Effector memory CD8-positive, alpha-beta T cell (primary cell): Measurements from ENCODE around the gene RBMS3.

Experiments used
- ATAC-seq: fragments of 150-1000 bp; cut with Tn5 transposase; replicated peaks from 2 replicates; pipeline ENCODE4 v1.10.0; 2021; ENCODE audit warnings: mild to moderate bottlenecking, moderate library complexity
- DNase-seq, 3 experiments: peaks; one replicate each; pipeline ENCODE4 v3.0.0; 2021
- H3K27ac Mint-ChIP-seq, 2 donors: one replicate each; pipeline ENCODE4 v1.8.0; 2022; ENCODE audit warnings: mild to moderate bottlenecking in 2 of 2, mixed read lengths in 2 of 2, moderate library complexity in 2 of 2
- H3K27me3 Mint-ChIP-seq, 2 donors: one replicate each; pipeline ENCODE4 v1.8.0; 2022; ENCODE audit warnings: mixed read lengths in 2 of 2
- H3K36me3 Mint-ChIP-seq: one replicate; pipeline ENCODE4 v1.8.0; 2022; ENCODE audit warnings: mild to moderate bottlenecking, moderate library complexity, mixed read lengths; ENCODE audit not compliant: insufficient read depth
- H3K4me1 Mint-ChIP-seq, 2 donors: one replicate each; pipeline ENCODE4 v1.8.0; 2022; ENCODE audit warnings: low read depth in 2 of 2, mixed read lengths in 2 of 2
- H3K4me3 Mint-ChIP-seq, 2 donors: one replicate each; pipeline ENCODE4 v1.8.0; 2022; ENCODE audit warnings: mild to moderate bottlenecking in 2 of 2, mixed read lengths in 2 of 2, moderate library complexity in 2 of 2
- H3K9me3 Mint-ChIP-seq, 2 donors: one replicate each; pipeline ENCODE4 v1.8.0; 2022; ENCODE audit warnings: mixed read lengths in 2 of 2

Gene RBMS3

DNA sequence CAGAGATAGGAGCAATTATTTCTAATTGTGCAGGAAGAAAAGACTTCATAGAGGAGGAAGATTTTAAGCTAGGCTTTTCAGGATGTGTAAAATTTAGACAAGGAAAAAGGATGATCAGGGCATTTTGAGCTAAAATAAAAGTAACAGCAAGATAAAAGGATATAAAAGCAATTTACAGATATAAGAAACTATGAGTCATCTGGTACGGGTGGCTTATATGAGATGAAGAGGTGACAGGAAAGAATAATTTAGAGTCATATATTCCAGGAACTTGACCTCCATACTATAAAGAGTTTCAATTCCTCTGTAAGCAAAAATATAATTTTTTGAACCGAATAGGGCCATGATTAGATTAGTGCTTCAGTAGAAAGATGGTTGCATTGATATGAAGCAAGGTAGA is 273.7 kb downstream of the RBMS3 start:
- Mint-ChIP-seq H3K27me3 (no peaks in the 10 kb centered on the region), H3K27ac (no peak overlapping the region), H3K4me3 (no peak overlapping the region), H3K9me3 (peaks cover 0 to 2% of the 10 kb centered on the region in 2 donors), H3K36me3 (no peaks in the 10 kb centered on the region), H3K4me1 (no peaks in the 10 kb centered on the region)
- no peak for ATAC-seq
- DNase-seq: no peak

DNA sequence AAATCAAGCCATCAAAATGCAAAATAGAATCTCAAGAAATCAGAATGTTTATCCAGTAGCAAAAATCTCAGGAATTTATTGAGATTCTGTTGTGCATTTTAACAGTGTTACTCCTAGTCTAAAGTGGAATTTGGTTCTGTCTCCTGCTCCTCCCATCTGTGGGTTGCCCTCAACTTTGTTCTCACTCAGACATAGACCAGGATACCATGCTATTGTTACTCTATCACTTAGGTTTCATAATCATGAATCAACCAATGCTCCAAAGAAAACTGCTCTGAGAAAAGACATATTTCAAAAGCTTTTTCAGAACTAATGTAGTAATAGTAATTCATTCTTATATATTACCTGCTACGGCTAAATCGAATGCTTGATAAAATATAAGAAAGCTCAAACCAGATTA is 274.7 kb downstream of the RBMS3 start:
- H3K4me3 Mint-ChIP-seq: no peak overlapping the region
- no peak overlapping the region for H3K27ac Mint-ChIP-seq
- no peak for ATAC-seq
- H3K4me1 Mint-ChIP-seq: no peaks in the 10 kb centered on the region
- no peaks in the 10 kb centered on the region for H3K27me3 Mint-ChIP-seq
- no peaks in the 10 kb centered on the region for H3K36me3 Mint-ChIP-seq
- no peak for DNase-seq
- peaks cover 0 to 2% of the 10 kb centered on the region in 2 donors for H3K9me3 Mint-ChIP-seq

DNA sequence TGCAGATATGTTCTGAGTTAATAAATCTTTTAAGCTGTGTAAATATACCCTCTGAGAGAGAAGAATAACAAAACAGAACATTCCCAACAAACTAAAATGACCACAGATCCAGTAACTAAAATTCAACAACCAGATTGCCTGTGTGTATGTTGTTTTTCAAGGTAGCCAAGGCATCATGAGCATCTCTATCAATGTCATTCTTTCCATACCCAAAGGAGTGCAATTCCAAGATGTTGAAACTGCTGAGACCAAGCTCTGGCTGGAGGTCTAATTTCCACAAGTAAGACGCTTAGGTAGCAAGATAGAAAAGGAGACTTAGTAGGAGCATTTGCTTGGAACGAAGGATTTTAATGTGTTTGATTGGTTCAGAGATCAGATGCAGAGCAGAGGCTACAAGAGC is 276.3 kb downstream of the RBMS3 start:
- Mint-ChIP-seq H3K9me3 (peaks cover 0 to 2% of the 10 kb centered on the region in 2 donors), H3K27me3 (no peaks in the 10 kb centered on the region), H3K27ac (no peak overlapping the region), H3K4me1 (no peaks in the 10 kb centered on the region), H3K36me3 (no peaks in the 10 kb centered on the region), H3K4me3 (no peak overlapping the region)
- DNase-seq (no peak), ATAC-seq (no peak)

DNA sequence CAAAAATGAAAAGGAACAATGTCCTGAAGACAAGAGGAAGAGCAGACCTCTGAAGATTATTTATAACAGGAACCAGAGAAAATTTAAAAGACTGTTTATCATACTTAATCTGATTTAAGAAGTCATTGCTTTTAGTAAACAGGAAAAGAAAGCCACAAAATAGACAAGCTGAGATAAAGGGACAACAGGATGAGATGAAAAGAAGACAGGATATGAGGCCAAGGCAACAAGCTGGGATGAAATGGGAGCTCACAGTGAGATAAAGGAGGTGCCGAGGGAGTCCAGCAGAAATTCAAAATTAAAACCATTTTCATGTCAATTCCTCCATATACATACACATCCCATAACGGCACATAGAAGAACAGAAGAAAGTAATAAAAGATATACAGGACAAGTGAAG is 277.0 kb downstream of the RBMS3 start:
- no peaks in the 10 kb centered on the region for H3K27me3 Mint-ChIP-seq
- ATAC-seq: no peak

DNA sequence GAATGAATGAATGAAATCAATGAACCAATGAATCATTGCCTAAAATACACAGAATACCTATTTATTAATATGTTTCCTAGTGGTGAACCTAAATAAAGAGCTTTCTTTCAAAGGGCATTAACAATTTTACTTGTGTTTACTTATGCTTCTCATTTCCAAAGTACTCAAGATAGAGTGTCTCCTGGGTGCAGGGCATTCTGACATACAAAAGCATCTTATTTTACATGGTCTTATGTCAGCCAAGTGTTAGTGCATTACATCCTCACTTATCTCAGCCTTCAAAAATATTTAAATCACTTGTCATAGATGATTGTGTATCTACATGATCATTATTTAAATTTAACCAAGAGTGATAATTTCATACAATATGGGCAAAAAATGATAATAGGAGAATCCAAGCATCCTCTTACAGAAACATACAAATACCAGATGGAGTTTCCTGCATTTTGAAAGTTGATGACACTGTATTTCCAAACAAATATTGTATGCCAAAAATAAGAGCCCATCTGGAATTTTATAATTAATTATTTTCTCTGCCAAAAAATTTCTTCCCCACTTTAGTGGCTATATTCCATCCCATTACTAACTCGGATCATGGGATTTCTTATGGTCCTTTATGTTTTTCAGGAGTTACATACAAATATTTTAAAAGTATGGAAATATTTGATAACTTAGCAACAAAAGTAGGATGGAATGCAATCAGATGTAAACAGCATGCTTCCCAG is 279.0 kb downstream of the RBMS3 start:
- ATAC-seq (no peak), DNase-seq (no peak)
- Mint-ChIP-seq H3K27ac (no peak overlapping the region), H3K9me3 (peaks cover 0 to 2% of the 10 kb centered on the region in 2 donors), H3K27me3 (no peaks in the 10 kb centered on the region), H3K4me1 (no peaks in the 10 kb centered on the region), H3K4me3 (no peak overlapping the region), H3K36me3 (no peaks in the 10 kb centered on the region)

More for the DNA sequence above, 277.0 kb downstream of the RBMS3 start:
- Mint-ChIP-seq H3K36me3 (no peaks in the 10 kb centered on the region), H3K4me3 (no peak overlapping the region), H3K9me3 (peaks cover 0 to 2% of the 10 kb centered on the region in 2 donors), H3K27ac (no peak overlapping the region), H3K4me1 (no peaks in the 10 kb centered on the region)
- DNase-seq: no peak

DNA sequence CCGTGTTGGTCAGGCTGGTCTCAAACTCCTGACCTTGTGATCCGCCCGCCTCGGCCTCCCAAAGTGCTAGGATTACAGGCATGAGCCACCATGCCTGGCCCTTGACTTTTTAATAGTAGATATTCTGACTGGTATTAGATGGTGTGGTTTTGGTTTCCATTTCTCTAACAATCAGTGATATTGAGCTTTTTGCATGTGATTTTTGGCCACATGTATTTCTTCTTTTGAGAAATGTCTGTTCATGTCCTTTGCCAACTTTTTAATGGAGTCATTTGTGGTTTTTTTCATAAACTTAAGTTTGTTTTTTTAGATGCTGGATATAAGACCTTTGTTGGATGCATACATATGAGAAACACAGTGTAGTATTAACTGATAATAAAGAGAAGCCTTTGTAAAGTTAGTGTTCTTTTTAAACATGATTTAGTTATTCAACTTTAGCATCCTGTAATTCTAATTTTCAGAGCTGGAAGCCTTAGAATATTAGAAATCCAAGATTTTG is 280.8 kb downstream of the RBMS3 start:
- ATAC-seq: no peak
- no peaks in the 10 kb centered on the region for H3K9me3 Mint-ChIP-seq
- H3K4me1 Mint-ChIP-seq: no peaks in the 10 kb centered on the region
- no peaks in the 10 kb centered on the region for H3K27me3 Mint-ChIP-seq
- H3K4me3 Mint-ChIP-seq: no peak overlapping the region
- no peak for DNase-seq
- no peaks in the 10 kb centered on the region for H3K36me3 Mint-ChIP-seq
- H3K27ac Mint-ChIP-seq: no peak overlapping the region

DNA sequence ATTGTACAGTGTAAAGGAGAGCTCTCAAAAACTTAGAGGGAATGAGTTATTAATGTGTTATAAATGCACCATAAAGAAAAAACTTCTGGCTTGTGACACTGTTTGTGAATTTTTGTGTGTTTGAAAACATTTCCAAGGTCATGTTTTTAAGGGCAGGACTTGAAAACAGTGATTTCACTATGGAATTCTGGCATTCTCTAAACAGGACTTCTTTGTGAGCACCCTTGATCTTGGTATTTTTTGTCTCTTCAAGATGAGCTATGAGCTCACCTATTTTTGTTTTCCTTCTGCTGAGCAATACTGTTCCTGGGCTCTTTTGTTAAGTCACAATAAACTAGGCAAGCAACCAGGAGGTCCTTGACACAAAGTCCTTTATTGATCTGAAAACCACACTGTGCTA is 284.4 kb downstream of the RBMS3 start:
- Mint-ChIP-seq H3K9me3 (peaks cover 0 to 8% of the 10 kb centered on the region in 2 donors), H3K36me3 (no peaks in the 10 kb centered on the region)
- no peak for DNase-seq

DNA sequence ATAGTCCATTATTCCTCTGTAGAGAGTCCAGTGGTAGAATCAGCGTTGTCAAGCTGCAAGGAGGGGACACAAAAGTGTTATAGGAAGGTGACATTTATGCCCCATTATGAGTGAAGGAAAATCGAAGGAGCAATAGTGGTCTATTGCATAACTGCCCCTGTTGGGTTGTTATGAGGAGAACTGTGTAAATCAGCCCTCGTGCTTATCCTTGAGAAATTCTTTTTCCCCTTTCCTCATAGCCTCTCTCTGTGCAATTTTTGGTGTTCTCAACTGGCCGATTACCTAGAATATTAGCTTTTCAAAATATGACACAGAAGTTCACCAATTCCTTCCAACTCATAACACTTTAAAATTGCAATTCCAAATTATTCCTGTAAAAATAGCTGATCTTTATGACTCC is 286.6 kb downstream of the RBMS3 start:
- H3K4me3 Mint-ChIP-seq: no peak overlapping the region
- H3K9me3 Mint-ChIP-seq: peaks cover 1 to 8% of the 10 kb centered on the region in 2 donors
- H3K27ac Mint-ChIP-seq: no peak overlapping the region
- H3K27me3 Mint-ChIP-seq: no peaks in the 10 kb centered on the region
- no peaks in the 10 kb centered on the region for H3K36me3 Mint-ChIP-seq
- no peaks in the 10 kb centered on the region for H3K4me1 Mint-ChIP-seq
- ATAC-seq (no peak), DNase-seq (no peak)

More for the DNA sequence above, 284.4 kb downstream of the RBMS3 start:
- no peak overlapping the region for H3K4me3 Mint-ChIP-seq
- no peak overlapping the region for H3K27ac Mint-ChIP-seq
- no peak for ATAC-seq
- H3K27me3 Mint-ChIP-seq: no peaks in the 10 kb centered on the region
- no peaks in the 10 kb centered on the region for H3K4me1 Mint-ChIP-seq

DNA sequence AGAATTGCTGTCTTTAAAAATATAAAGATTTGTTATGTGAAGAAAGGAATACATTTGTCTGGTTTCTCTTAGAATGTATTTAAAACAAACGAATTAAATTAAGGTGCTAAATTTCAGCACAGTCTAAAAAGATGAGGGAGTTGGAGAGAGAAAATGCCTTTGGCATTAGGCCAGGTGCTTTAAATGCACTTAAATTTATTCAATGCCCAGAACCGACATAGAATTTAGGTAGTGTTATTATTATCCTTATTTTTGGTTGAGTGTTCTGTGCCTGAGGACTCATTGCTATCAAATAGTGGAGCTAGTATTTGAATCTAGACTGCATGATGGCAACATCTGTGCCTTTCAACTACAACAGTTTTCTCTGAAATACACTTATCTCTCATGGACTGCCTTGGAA is 287.5 kb downstream of the RBMS3 start:
- no peak for DNase-seq
- Mint-ChIP-seq H3K9me3 (peaks cover 1 to 8% of the 10 kb centered on the region in 2 donors), H3K4me3 (no peak overlapping the region), H3K4me1 (no peaks in the 10 kb centered on the region), H3K36me3 (no peaks in the 10 kb centered on the region), H3K27me3 (no peaks in the 10 kb centered on the region), H3K27ac (no peak overlapping the region)
- ATAC-seq: no peak

DNA sequence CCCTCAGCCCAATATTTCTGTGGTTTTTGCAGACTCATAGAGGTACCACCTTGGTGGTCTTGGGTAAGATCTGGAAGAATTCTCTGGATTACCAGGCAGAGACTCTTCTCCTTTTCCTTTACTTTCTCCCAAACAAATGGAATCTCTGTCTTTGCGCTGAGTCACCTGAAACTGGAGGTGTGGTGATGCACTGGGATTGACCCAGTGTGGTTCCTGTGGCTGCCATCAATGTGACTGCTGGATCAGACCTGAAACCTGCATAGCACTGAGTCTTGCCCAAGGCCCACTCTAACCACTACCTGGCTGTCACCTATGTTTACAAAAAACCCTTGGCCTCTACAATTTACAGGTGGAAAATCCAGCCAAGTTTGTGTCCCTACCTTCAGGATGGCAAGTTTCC is 295.3 kb downstream of the RBMS3 start:
- Mint-ChIP-seq H3K27ac (no peak overlapping the region), H3K9me3 (peaks cover 5 to 6% of the 10 kb centered on the region in 2 donors), H3K4me1 (no peaks in the 10 kb centered on the region), H3K4me3 (no peak overlapping the region), H3K36me3 (no peaks in the 10 kb centered on the region), H3K27me3 (no peaks in the 10 kb centered on the region)
- ATAC-seq: no peak
- no peak for DNase-seq

DNA sequence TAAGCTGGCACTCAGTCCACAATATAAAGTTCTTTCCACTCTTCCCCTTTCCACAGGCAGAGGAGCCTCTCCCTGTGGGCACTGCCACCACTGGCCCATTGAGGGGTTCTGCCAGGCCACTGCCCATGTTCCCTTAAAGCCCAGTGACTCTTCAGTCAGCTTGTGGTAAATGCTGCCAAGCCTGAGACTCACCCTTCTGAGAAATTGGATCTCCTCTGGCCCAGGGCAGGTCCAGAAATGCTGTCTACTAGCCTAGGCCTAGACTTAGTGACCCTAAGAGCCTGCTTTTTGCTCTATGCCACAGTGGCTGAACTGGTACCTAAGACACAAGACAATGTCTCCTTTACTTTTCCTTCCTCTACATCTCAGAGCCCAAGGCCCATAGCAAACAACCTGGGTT is 295.8 kb downstream of the RBMS3 start:
- H3K27ac Mint-ChIP-seq: no peak overlapping the region
- no peaks in the 10 kb centered on the region for H3K27me3 Mint-ChIP-seq
- H3K4me3 Mint-ChIP-seq: no peak overlapping the region
- ATAC-seq (no peak), DNase-seq (no peak)
- H3K9me3 Mint-ChIP-seq: peaks cover 5 to 6% of the 10 kb centered on the region in 2 donors
- no peaks in the 10 kb centered on the region for H3K4me1 Mint-ChIP-seq
- H3K36me3 Mint-ChIP-seq: no peaks in the 10 kb centered on the region

DNA sequence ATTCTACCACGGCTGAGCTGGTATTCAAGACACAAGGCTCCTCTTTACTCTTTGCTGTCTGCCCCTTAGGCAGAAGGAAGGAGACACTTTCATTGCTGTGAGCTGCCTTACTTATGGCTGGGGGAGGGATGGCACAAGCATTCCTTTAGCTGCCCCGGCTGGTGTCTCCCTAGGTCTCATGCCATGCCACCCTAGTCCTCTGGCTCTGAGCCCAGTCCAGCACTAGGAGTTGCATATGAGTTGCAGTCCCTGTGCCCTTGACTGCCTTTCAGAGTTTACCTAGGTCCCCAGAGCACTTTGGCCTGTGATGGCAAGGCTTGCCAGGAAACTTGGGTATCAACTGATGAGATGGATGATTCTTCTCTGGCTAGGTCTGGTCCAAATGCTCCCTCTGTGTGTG is 296.4 kb downstream of the RBMS3 start:
- no peaks in the 10 kb centered on the region for H3K4me1 Mint-ChIP-seq
- peaks cover 4 to 5% of the 10 kb centered on the region in 2 donors for H3K9me3 Mint-ChIP-seq
- no peaks in the 10 kb centered on the region for H3K36me3 Mint-ChIP-seq
- H3K27ac Mint-ChIP-seq: no peak overlapping the region
- no peak overlapping the region for H3K4me3 Mint-ChIP-seq
- DNase-seq (no peak), ATAC-seq (no peak)
- no peaks in the 10 kb centered on the region for H3K27me3 Mint-ChIP-seq

DNA sequence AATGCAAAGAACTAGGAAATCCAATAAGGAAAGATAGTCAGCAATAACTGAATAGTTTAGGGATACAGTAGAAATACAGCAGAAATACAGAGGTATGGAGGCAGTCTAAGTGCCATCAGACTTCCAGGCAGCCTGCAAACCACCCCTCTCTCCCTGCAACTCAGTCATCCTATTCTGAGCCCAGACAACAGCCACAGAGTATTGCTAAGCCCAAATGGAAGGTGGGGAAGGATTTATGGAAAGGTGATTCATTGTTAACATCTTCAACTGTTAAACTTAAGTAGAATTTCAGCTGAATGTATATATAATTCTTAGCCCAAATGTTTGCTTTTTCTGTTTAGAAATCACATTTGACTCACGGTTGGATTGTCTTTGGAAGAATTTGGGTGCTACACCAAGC is 300.4 kb downstream of the RBMS3 start:
- no peaks in the 10 kb centered on the region for H3K27me3 Mint-ChIP-seq
- H3K27ac Mint-ChIP-seq: no peak overlapping the region
- H3K9me3 Mint-ChIP-seq: peaks cover 0 to 4% of the 10 kb centered on the region in 2 donors
- ATAC-seq (no peak), DNase-seq (no peak)
- H3K4me3 Mint-ChIP-seq: no peak overlapping the region
- no peaks in the 10 kb centered on the region for H3K4me1 Mint-ChIP-seq
- H3K36me3 Mint-ChIP-seq: no peaks in the 10 kb centered on the region

DNA sequence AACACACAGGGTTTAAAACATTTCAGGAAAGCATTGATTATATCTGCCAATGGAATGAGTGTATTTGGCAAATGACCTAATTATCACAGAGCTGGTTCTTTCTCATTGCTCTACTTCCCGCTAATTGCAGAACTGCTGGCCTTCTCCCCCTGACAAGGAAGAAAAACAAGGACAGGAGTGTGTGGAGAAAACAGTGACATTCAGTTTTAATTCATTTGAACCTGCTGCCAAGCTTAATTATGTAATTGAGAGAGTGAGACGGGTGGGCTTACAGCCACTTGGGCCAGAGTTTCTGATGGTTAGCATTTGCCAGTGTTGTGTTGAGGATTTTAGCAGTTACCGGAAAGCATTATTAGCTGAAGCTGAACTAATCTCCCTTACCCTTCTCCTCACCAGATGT is 301.4 kb downstream of the RBMS3 start:
- Mint-ChIP-seq H3K4me1 (no peaks in the 10 kb centered on the region), H3K27me3 (no peaks in the 10 kb centered on the region), H3K27ac (no peak overlapping the region), H3K4me3 (no peak overlapping the region), H3K9me3 (peaks cover 0 to 5% of the 10 kb centered on the region in 2 donors), H3K36me3 (no peaks in the 10 kb centered on the region)
- no peak for ATAC-seq
- DNase-seq: no peak
